HepG2 (cell line): Measurements from ENCODE around the gene PPP1R18. TPM values are rescaled to one million over a fixed set of nuclear protein-coding genes. Genes with fewer than 3 reads are reported as not detected.

Experiments used
- ARHGAP35 ChIP-seq: sonication (generic); formaldehyde crosslinking; IDR thresholded peaks from 2 replicates; pipeline ENCODE4 v1.9.0; 2022; ENCODE audit warnings: mild to moderate bottlenecking, inconsistent platforms, moderate library complexity, missing genetic modification reagents, borderline replicate concordance
- ATF7-NPFF ChIP-seq: sonication (generic); formaldehyde crosslinking; IDR thresholded peaks from 2 replicates; pipeline ENCODE4 v1.8.1; 2023; ENCODE audit warnings: mild to moderate bottlenecking, low read depth, missing genetic modification reagents, moderate library complexity
- EED ChIP-seq: sonication (generic); formaldehyde crosslinking; IDR thresholded peaks from 2 replicates; pipeline ENCODE4 v1.5.0; 2020; ENCODE audit warnings: mild to moderate bottlenecking, missing genetic modification reagents
- EHMT2 ChIP-seq: fragments of 200-600 bp; sonication (generic); IDR thresholded peaks from 2 replicates; pipeline ENCODE4 v1.7.0; 2017; ENCODE audit warnings: antibody characterized with exemption, low read depth, low read length, borderline replicate concordance
- FOXM1 ChIP-seq: sonication (generic); formaldehyde crosslinking; IDR thresholded peaks from 2 replicates; pipeline ENCODE4 v1.5.0; 2020; ENCODE audit warnings: missing genetic modification reagents
- HES4 ChIP-seq: sonication (generic); formaldehyde crosslinking; IDR thresholded peaks from 2 replicates; pipeline ENCODE4 v1.9.0; 2021; ENCODE audit warnings: mild to moderate bottlenecking, missing genetic modification reagents, borderline replicate concordance
- HHEX ChIP-seq: IDR thresholded peaks from 2 replicates; pipeline ENCODE4 v1.6.1; 2016; ENCODE audit warnings: control low read depth
- MED8 ChIP-seq: sonication (generic); formaldehyde crosslinking; IDR thresholded peaks from 2 replicates; pipeline ENCODE4 v1.8.1; 2023; ENCODE audit warnings: mild to moderate bottlenecking, missing genetic modification reagents; ENCODE audit not compliant: insufficient replicate concordance
- NKX3-1 ChIP-seq: sonication (generic); formaldehyde crosslinking; IDR thresholded peaks from 2 replicates; pipeline ENCODE4 v1.5.0; 2020; ENCODE audit warnings: missing genetic modification reagents
- PBX3 ChIP-seq: sonication (generic); formaldehyde crosslinking; IDR thresholded peaks from 2 replicates; pipeline ENCODE4 v1.8.1; 2023; ENCODE audit warnings: missing genetic modification reagents, inconsistent platforms, borderline replicate concordance
- STAG1 ChIP-seq: sonication (generic); formaldehyde crosslinking; IDR thresholded peaks from 2 replicates; pipeline ENCODE4 v1.4.0; 2020; ENCODE audit warnings: missing genetic modification reagents
- THRA ChIP-seq: sonication (generic); formaldehyde crosslinking; IDR thresholded peaks from 2 replicates; pipeline ENCODE4 v1.4.0; 2020; ENCODE audit warnings: missing genetic modification reagents, borderline replicate concordance
- THYN1 ChIP-seq: sonication (generic); formaldehyde crosslinking; IDR thresholded peaks from 2 replicates; pipeline ENCODE4 v1.8.1; 2023; ENCODE audit warnings: low read depth, mild to moderate bottlenecking, moderate library complexity, missing genetic modification reagents, borderline replicate concordance
- TP53 ChIP-seq: sonication (generic); formaldehyde crosslinking; conservative IDR thresholded peaks from 2 replicates; pipeline ENCODE4 v1.4.0; 2020; ENCODE audit warnings: missing genetic modification reagents
- ZFP36L1 ChIP-seq: sonication (generic); formaldehyde crosslinking; IDR thresholded peaks from 2 replicates; pipeline ENCODE4 v1.8.0; 2022; ENCODE audit warnings: mild to moderate bottlenecking, missing genetic modification reagents, moderate library complexity
- ZNF180 ChIP-seq: sonication (generic); formaldehyde crosslinking; IDR thresholded peaks from 2 replicates; pipeline ENCODE4 v1.4.0; 2020; ENCODE audit warnings: low read depth, missing genetic modification reagents, borderline replicate concordance
- ZNF296 ChIP-seq: sonication (generic); formaldehyde crosslinking; conservative IDR thresholded peaks from 2 replicates; pipeline ENCODE4 v1.5.0; 2020; ENCODE audit warnings: mild to moderate bottlenecking, missing genetic modification reagents
- ZNF512B ChIP-seq: sonication (generic); formaldehyde crosslinking; IDR thresholded peaks from 2 replicates; pipeline ENCODE4 v1.5.1; 2020; ENCODE audit warnings: missing genetic modification reagents, mild to moderate bottlenecking, borderline replicate concordance
- ZNF543 ChIP-seq: sonication (generic); formaldehyde crosslinking; IDR thresholded peaks from 2 replicates; pipeline ENCODE4 v1.4.0; 2020; ENCODE audit warnings: mild to moderate bottlenecking, missing genetic modification reagents
- ZNF800 ChIP-seq: sonication (generic); formaldehyde crosslinking; IDR thresholded peaks from 2 replicates; pipeline ENCODE4 v1.4.0; 2020; ENCODE audit warnings: missing genetic modification reagents
- ZSCAN9 ChIP-seq: IDR thresholded peaks from 2 replicates; pipeline ENCODE4 v1.6.1; 2016; ENCODE audit warnings: borderline replicate concordance
- polyA plus RNA-seq, 8 experiments: library from polyadenylated mRNA; depleted of rRNA in 3 of 8; stranded (reverse) in 7 of 8; unstranded in 1 of 8; fragments of >200 nt; fragmentation: Illumina TruSeq in 4 of 8; extraction: Trizol in 4 of 8; gene quantifications; 2 replicates each; pipeline versions ENCODE4 v1.2.1 to v1.2.3, GENCODE V29; 2011 to 2016; ENCODE audit warnings: low read depth in 4 of 8, missing spikeins in 1 of 8, mixed read lengths in 1 of 8; ENCODE audit not compliant: insufficient read depth in 1 of 8
- total RNA-seq, 5 experiments: library from RNA; depleted of rRNA; stranded (reverse); fragments of >200 nt; fragmentation: Illumina TruSeq; extraction: Trizol; gene quantifications; 2 replicates each; pipeline ENCODE4 v1.2.3, GENCODE V29; 2016; ENCODE audit warnings: low read depth in 1 of 5

Gene PPP1R18
- total and polyA plus RNA-seq, 2 of the 13 experiments (the other 11 are each of a cell fraction or from before 2014, with no cell fraction given) = 4.9 to 9.2 TPM

GRCh38 chr6:30672445-30673253 lies 13.8 kb downstream of the PPP1R18 start, which contains the start of gene DHX16 (continued):
- TF ChIP-seq NKX3-1 (CRISPR knock-in tag) = peak; percentile 45; the same call in 1 of the 2 replicates
- 0 out of 2 replicates have a peak, but pooled peaks have one; percentile 23 for TF ChIP-seq ZFP36L1 (CRISPR knock-in tag)
- TF ChIP-seq ZSCAN9 (CRISPR knock-in tag) = 0 out of 2 replicates have a peak, but pooled peaks have one; percentile 67
- peak; percentile 56; the same call in 1 of the 2 replicates for TF ChIP-seq ATF7-NPFF (CRISPR knock-in tag)
- TF ChIP-seq THRA (CRISPR knock-in tag) = peak; percentile 73
- TF ChIP-seq HHEX = no peak
- TF ChIP-seq ARHGAP35 (CRISPR knock-in tag) = peak; percentile 81
- TF ChIP-seq FOXM1 (CRISPR knock-in tag) = no peak
- no peak for TF ChIP-seq ZNF512B (CRISPR knock-in tag)
- peak; percentile 45 for TF ChIP-seq ZNF296 (CRISPR knock-in tag)
- no peak for TF ChIP-seq EHMT2
- no peak; the same call in 1 of the 2 replicates for TF ChIP-seq EED
- TF ChIP-seq THYN1 (CRISPR knock-in tag) = no peak
- TF ChIP-seq PBX3 (CRISPR knock-in tag) = no peak; the same call in 1 of the 2 replicates
- no peak; the same call in 1 of the 2 replicates for TF ChIP-seq ZNF543 (CRISPR knock-in tag)
- no peak; the same call in 1 of the 2 replicates for TF ChIP-seq TP53 (CRISPR knock-in tag)
- TF ChIP-seq STAG1 (CRISPR knock-in tag) = peak; percentile 84
- TF ChIP-seq MED8 (CRISPR knock-in tag) = peak; percentile 9
- TF ChIP-seq HES4 (CRISPR knock-in tag) = no peak; the same call in 1 of the 2 replicates
- TF ChIP-seq ZNF180 (CRISPR knock-in tag) = no peak
- peak; percentile 70; the same call in 1 of the 2 replicates for TF ChIP-seq ZNF800 (CRISPR knock-in tag)
